ENCODE measurements around the gene IMP4. TPM values are rescaled to one million over a fixed set of nuclear protein-coding genes. Genes with fewer than 3 reads are reported as not detected.

Gene IMP4
- total and polyA plus RNA-seq, 2 experiments from 2014 or later = 87.8 to 147 TPM

DNA sequence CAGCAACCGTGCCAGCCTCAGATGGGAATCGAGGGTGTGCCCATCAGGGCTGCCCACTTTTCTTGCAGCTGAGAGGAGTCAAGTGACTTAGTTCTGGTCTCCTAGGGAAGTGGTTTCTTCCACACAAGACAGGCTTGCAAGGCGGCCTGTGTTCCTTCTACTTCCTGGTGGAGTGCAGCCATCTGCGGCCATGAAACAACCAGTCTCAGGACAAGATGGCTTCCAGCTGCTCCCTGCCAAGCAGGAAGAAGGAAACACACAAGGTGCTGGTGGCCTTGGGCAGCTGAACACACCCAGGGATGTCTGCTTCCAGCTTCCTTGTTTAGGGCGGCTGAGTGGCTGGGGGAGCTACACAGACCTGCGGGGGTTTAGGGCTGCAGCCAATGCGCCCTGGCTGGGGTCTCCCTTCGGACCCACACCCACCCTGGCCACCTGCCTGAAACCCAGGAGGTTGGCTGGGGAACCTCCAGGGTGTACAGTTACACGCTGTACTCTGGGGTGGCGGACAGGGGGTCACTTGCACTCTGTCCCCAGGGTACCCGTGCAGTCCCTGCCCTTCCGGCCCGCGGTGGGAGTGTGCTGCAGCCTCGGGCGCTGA, 47.9 kb downstream of the IMP4 start:
- peak overlapping the region; percentile 59 for H2AFZ ChIP-seq

More for the DNA sequence above, 47.9 kb downstream of the IMP4 start:
- no peak for DNase-seq (ENCODE audit: low spot score)
- Histone ChIP-seq H3K4me3 (peak overlapping the region; percentile 85), H3K36me3 (ENCODE audit: insufficient read depth) (no peaks in the 10 kb centered on the region), H4K20me1 (replicated peaks; ENCODE audit: insufficient read depth) (no peaks in the 10 kb centered on the region), H3K4me2 (peak overlapping the region; percentile 90), H3K27ac (ENCODE audit: low read depth) (no peak overlapping the region), H3K27me3 (ENCODE audit: insufficient read depth) (peaks cover 17% of the 10 kb centered on the region), H3K4me1 (ENCODE audit: insufficient read depth) (peaks cover 7% of the 10 kb centered on the region), H3K9me2 (ENCODE audit: insufficient read depth) (no peaks in the 10 kb centered on the region), H3K79me2 (replicated peaks; ENCODE audit: insufficient read depth) (no peaks in the 10 kb centered on the region), H3F3A (replicated peaks; ENCODE audit: low read depth) (no peaks in the 10 kb centered on the region)
- peak overlapping the region; percentile 82 for H3K4me3 Mint-ChIP-seq
- no peak for TF ChIP-seq EZH2 (IDR thresholded peaks at IDR 0.05; ENCODE audit: low read depth, unreplicated experiment)
- TF ChIP-seq CREB1 (CRISPR knock-in tag; IDR thresholded peaks at IDR 0.05; ENCODE audit: low read depth) = no peak
- TF ChIP-seq JUNB (IDR thresholded peaks at IDR 0.05; ENCODE audit: unreplicated experiment) = no peak
- TF ChIP-seq STAT1 (IDR thresholded peaks at IDR 0.05; ENCODE audit: unreplicated experiment) = no peak
- TF ChIP-seq, protein P1, sequence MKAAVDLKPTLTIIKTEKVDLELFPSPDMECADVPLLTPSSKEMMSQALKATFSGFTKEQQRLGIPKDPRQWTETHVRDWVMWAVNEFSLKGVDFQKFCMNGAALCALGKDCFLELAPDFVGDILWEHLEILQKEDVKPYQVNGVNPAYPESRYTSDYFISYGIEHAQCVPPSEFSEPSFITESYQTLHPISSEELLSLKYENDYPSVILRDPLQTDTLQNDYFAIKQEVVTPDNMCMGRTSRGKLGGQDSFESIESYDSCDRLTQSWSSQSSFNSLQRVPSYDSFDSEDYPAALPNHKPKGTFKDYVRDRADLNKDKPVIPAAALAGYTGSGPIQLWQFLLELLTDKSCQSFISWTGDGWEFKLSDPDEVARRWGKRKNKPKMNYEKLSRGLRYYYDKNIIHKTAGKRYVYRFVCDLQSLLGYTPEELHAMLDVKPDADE (IDR thresholded peaks at IDR 0.05) = no peak
- no peak for TF ChIP-seq ZNF331 (CRISPR knock-in tag; IDR thresholded peaks at IDR 0.05; ENCODE audit: low read depth)
- TF ChIP-seq NANOG (IDR thresholded peaks at IDR 0.05; ENCODE audit: borderline replicate concordance) = no peak
- TF ChIP-seq, protein P2, sequence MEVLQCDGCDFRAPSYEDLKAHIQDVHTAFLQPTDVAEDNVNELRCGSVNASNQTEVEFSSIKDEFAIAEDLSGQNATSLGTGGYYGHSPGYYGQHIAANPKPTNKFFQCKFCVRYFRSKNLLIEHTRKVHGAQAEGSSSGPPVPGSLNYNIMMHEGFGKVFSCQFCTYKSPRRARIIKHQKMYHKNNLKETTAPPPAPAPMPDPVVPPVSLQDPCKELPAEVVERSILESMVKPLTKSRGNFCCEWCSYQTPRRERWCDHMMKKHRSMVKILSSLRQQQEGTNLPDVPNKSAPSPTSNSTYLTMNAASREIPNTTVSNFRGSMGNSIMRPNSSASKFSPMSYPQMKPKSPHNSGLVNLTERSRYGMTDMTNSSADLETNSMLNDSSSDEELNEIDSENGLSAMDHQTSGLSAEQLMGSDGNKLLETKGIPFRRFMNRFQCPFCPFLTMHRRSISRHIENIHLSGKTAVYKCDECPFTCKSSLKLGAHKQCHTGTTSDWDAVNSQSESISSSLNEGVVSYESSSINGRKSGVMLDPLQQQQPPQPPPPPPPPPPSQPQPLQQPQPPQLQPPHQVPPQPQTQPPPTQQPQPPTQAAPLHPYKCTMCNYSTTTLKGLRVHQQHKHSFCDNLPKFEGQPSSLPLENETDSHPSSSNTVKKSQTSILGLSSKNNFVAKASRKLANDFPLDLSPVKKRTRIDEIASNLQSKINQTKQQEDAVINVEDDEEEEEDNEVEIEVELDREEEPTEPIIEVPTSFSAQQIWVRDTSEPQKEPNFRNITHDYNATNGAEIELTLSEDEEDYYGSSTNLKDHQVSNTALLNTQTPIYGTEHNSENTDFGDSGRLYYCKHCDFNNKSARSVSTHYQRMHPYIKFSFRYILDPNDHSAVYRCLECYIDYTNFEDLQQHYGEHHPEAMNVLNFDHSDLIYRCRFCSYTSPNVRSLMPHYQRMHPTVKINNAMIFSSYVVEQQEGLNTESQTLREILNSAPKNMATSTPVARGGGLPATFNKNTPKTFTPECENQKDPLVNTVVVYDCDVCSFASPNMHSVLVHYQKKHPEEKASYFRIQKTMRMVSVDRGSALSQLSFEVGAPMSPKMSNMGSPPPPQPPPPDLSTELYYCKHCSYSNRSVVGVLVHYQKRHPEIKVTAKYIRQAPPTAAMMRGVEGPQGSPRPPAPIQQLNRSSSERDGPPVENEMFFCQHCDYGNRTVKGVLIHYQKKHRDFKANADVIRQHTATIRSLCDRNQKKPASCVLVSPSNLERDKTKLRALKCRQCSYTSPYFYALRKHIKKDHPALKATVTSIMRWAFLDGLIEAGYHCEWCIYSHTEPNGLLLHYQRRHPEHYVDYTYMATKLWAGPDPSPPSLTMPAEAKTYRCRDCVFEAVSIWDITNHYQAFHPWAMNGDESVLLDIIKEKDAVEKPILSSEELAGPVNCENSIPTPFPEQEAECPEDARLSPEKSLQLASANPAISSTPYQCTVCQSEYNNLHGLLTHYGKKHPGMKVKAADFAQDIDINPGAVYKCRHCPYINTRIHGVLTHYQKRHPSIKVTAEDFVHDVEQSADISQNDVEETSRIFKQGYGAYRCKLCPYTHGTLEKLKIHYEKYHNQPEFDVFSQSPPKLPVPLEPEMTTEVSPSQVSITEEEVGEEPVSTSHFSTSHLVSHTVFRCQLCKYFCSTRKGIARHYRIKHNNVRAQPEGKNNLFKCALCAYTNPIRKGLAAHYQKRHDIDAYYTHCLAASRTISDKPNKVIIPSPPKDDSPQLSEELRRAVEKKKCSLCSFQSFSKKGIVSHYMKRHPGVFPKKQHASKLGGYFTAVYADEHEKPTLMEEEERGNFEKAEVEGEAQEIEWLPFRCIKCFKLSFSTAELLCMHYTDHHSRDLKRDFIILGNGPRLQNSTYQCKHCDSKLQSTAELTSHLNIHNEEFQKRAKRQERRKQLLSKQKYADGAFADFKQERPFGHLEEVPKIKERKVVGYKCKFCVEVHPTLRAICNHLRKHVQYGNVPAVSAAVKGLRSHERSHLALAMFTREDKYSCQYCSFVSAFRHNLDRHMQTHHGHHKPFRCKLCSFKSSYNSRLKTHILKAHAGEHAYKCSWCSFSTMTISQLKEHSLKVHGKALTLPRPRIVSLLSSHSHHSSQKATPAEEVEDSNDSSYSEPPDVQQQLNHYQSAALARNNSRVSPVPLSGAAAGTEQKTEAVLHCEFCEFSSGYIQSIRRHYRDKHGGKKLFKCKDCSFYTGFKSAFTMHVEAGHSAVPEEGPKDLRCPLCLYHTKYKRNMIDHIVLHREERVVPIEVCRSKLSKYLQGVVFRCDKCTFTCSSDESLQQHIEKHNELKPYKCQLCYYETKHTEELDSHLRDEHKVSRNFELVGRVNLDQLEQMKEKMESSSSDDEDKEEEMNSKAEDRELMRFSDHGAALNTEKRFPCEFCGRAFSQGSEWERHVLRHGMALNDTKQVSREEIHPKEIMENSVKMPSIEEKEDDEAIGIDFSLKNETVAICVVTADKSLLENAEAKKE (CRISPR knock-in tag; IDR thresholded peaks at IDR 0.05) = no peak
- no peak for TF ChIP-seq EZH2phosphoT487 (IDR thresholded peaks at IDR 0.05; ENCODE audit: unreplicated experiment)
- TF ChIP-seq, protein P3, sequence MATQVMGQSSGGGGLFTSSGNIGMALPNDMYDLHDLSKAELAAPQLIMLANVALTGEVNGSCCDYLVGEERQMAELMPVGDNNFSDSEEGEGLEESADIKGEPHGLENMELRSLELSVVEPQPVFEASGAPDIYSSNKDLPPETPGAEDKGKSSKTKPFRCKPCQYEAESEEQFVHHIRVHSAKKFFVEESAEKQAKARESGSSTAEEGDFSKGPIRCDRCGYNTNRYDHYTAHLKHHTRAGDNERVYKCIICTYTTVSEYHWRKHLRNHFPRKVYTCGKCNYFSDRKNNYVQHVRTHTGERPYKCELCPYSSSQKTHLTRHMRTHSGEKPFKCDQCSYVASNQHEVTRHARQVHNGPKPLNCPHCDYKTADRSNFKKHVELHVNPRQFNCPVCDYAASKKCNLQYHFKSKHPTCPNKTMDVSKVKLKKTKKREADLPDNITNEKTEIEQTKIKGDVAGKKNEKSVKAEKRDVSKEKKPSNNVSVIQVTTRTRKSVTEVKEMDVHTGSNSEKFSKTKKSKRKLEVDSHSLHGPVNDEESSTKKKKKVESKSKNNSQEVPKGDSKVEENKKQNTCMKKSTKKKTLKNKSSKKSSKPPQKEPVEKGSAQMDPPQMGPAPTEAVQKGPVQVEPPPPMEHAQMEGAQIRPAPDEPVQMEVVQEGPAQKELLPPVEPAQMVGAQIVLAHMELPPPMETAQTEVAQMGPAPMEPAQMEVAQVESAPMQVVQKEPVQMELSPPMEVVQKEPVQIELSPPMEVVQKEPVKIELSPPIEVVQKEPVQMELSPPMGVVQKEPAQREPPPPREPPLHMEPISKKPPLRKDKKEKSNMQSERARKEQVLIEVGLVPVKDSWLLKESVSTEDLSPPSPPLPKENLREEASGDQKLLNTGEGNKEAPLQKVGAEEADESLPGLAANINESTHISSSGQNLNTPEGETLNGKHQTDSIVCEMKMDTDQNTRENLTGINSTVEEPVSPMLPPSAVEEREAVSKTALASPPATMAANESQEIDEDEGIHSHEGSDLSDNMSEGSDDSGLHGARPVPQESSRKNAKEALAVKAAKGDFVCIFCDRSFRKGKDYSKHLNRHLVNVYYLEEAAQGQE (IDR thresholded peaks at IDR 0.05; ENCODE audit: unreplicated experiment) = no peak
- no peak for TF ChIP-seq POLR2AphosphoS5 (IDR thresholded peaks at IDR 0.05; ENCODE audit: low read depth)
- TF ChIP-seq, protein P4, sequence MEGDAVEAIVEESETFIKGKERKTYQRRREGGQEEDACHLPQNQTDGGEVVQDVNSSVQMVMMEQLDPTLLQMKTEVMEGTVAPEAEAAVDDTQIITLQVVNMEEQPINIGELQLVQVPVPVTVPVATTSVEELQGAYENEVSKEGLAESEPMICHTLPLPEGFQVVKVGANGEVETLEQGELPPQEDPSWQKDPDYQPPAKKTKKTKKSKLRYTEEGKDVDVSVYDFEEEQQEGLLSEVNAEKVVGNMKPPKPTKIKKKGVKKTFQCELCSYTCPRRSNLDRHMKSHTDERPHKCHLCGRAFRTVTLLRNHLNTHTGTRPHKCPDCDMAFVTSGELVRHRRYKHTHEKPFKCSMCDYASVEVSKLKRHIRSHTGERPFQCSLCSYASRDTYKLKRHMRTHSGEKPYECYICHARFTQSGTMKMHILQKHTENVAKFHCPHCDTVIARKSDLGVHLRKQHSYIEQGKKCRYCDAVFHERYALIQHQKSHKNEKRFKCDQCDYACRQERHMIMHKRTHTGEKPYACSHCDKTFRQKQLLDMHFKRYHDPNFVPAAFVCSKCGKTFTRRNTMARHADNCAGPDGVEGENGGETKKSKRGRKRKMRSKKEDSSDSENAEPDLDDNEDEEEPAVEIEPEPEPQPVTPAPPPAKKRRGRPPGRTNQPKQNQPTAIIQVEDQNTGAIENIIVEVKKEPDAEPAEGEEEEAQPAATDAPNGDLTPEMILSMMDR (conservative IDR thresholded peaks at IDR 0.05; ENCODE audit: low read depth in 2 of 2) = no peak
- TF ChIP-seq ZNF114 (CRISPR knock-in tag; IDR thresholded peaks at IDR 0.05) = no peak
- no peaks in the 10 kb centered on the region for H3K36me3 Mint-ChIP-seq (ENCODE audit: low read depth)
- H3K27ac Mint-ChIP-seq = no peak overlapping the region
- H3K4me1 Mint-ChIP-seq = peaks cover 23% of the 10 kb centered on the region
- no peak for ATAC-seq
- H3K9me3 Mint-ChIP-seq = no peaks in the 10 kb centered on the region
- peaks cover 8% of the 10 kb centered on the region for H3K27me3 Mint-ChIP-seq (ENCODE audit: insufficient read depth, low read depth, poor library complexity)

Measured in GM23338 (cell line).